Prostate gland (tissue), 2 donors: ENCODE results near the gene ZNF582.

Experiments used
- CTCF ChIP-seq, 4 experiments: fragments of 200-600 bp in 2 of 4; fragments of 450-650 bp in 2 of 4; sonication (generic) in 2 of 4; IDR thresholded peaks; 1 replicate in 3 of 4; 2 replicates in 1 of 4; pipeline ENCODE4 v1.5.1; 2016 to 2019; ENCODE audit warnings: antibody characterized with exemption in 4 of 4, mild to moderate bottlenecking in 2 of 4, moderate library complexity in 2 of 4
- POLR2A ChIP-seq: fragments of 450-650 bp; IDR thresholded peaks from one replicate; pipeline ENCODE4 v1.6.1; 2016; ENCODE audit warnings: antibody characterized with exemption, mild to moderate bottlenecking
- POLR2AphosphoS5 ChIP-seq: sonication (generic); formaldehyde crosslinking; IDR thresholded peaks from one replicate; pipeline ENCODE4 v1.6.1; 2017; ENCODE audit warnings: antibody characterized with exemption

DNA sequence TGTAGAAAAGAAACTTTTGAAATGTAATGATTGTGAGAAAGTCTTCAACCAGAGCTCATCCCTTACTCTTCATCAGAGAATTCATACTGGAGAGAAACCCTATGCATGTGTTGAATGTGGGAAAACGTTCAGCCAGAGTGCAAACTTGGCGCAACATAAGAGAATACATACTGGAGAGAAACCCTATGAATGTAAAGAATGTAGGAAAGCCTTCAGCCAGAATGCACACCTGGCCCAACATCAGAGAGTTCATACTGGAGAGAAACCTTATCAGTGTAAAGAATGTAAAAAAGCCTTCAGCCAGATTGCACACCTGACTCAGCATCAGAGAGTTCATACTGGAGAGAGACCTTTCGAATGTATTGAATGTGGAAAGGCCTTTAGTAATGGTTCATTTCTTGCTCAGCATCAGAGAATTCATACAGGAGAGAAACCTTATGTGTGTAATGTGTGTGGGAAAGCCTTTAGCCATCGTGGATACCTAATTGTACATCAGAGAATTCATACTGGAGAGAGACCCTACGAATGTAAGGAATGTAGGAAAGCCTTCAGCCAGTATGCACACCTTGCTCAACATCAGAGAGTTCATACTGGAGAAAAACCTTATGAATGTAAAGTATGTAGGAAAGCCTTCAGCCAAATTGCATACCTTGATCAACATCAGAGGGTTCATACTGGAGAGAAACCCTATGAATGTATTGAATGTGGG lies 30.1 kb upstream of the ZNF582 start:
- TF ChIP-seq CTCF (IDR thresholded peaks at IDR 0.05) (no peak), POLR2A (no peak), POLR2AphosphoS5 (no peak)
